ENCODE results near the gene AP1S1.
"Not testable (repeated sequence)": the region's sequence is repeated elsewhere in the genome, so short reads cannot be mapped to it uniquely, and the experiment has no call there.

AP1S1 gene

DNA sequence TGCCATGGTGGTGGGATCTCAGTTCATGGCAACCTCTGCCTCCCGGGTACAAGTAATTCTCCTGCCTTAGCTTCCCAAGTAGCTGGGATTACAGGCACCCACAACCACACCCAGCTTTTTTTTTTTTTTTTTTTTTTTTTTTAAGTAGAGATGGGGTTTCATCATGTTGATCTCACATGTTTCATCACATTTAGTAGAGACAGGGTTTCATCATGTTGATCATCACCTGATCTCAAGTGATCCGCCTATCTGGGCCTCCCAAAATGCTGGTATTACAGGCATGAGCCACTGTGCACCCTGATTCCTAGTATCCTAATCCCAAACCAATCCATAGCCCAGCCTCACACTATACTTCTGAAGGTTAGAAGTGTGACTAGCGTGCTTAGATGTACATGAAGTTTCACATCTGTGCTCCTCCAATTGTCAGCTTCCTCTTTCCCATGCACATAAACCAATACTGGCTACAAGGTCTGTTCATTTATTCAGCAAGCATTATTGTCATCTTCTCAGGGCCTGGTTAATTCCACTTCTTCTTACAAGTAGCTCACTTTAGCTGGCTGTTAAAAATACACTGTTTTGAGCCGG, 32.7 kb downstream of the AP1S1 start:
- no peak for TF ChIP-seq JUND (IDR thresholded peaks at IDR 0.05; ENCODE audit: low read depth)
- in situ Hi-C loops (cut with HindIII; ENCODE audit: low pct_unique_long_range_greater_than_20kb, low sequenced_read_pairs) = no loop called here

DNA sequence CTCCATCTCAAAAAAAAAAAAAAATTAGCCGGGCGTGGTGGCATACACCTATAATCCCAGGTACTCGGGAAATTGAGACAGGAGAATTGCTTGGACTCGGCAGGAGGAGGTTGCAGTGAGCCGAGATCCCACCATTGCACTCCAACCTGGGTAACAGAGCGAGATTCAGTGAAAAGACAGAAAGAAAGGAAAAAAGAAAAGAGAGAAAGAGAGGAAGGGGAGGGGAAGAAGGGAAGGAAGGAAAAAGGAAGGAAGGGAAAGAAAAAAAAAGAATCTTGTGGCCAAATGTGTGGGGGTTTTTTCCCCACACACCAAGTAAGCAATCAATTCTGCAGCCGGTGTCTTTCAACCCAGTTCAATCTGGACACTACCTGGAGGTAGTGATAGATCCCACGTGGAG, 34.8 kb downstream of the AP1S1 start:
- TF ChIP-seq JUND (IDR thresholded peaks at IDR 0.05; ENCODE audit: low read depth) = no peak
- in situ Hi-C loops (cut with HindIII; ENCODE audit: low pct_unique_long_range_greater_than_20kb, low sequenced_read_pairs) = no loop called here
- no peak for DNase-seq (ENCODE audit: low read depth in 1 of 2, low spot score in 1 of 2)

More for the DNA sequence above, 32.7 kb downstream of the AP1S1 start:
- no peak for DNase-seq (ENCODE audit: low read depth in 1 of 2, low spot score in 1 of 2)

DNA sequence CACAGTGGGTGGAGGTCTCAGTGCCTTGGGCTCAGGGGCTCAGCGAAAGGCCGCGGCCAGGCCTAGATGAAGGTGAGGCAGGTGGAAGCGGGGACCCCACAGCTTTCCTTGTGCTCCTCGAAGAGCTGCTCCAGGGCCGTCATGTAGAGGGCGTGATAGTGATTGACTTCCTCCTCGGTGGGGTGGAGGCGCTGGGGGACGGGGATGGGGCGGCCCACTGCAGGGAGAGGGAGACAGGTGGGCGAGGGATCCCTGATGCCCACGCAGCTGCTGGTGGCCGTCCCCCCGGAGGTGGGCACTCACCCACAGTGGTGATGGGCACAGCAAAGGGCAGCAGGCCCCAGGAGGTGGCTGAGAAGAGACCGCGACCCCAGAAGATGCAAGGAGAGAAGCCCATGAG, 41.6 kb downstream of the AP1S1 start:
- TF ChIP-seq JUND (IDR thresholded peaks at IDR 0.05; ENCODE audit: low read depth) = no peak
- in situ Hi-C loops (cut with HindIII; ENCODE audit: low pct_unique_long_range_greater_than_20kb, low sequenced_read_pairs) = no loop called here
- no peak for DNase-seq (ENCODE audit: low read depth in 1 of 2, low spot score in 1 of 2)

DNA sequence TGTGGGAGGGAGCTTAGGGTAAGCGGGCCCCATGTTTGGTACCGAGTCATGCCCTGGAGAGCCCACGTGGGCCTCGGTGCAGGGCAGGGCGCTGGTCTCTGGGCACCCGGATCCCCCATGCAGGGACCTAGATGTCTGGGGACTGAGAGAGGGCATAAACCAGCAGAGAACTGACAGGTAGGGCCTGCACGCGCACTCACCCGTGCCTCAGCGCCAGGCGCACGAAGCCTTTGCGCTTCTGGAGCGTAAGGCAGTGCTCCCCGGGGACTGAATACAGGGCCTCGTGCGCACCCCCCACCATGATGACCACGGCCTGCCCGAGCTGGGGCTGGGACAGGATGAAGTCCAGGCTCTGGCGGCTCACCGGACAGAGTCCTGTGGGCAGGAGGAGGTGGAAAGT, 43.7 kb downstream of the AP1S1 start:
- TF ChIP-seq JUND (IDR thresholded peaks at IDR 0.05; ENCODE audit: low read depth) = no peak
- in situ Hi-C loops (cut with HindIII; ENCODE audit: low pct_unique_long_range_greater_than_20kb, low sequenced_read_pairs) = no loop called here
- no peak for DNase-seq (ENCODE audit: low read depth in 1 of 2, low spot score in 1 of 2)

DNA sequence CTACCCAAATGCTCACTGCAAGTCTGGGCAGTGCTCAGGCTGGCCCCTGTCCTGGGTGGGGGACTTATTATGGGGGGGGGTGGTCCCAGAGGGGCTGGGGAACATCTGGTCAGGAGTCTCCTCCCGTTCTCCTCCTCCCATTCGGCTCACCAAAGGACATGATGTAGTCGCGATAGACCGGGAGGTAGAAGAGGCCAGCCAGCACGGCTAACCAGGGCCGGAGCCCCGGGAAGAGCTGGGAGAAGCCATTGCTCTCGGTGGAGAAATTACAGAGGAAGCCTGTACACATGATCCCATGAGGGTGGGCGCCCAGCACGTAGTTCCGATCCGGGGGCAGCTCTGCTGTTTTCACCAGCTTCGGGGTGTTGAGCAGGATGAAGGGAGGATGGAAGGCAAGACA, 44.2 kb downstream of the AP1S1 start:
- no peak for TF ChIP-seq JUND (IDR thresholded peaks at IDR 0.05; ENCODE audit: low read depth)
- in situ Hi-C loops (cut with HindIII; ENCODE audit: low pct_unique_long_range_greater_than_20kb, low sequenced_read_pairs) = no loop called here

DNA sequence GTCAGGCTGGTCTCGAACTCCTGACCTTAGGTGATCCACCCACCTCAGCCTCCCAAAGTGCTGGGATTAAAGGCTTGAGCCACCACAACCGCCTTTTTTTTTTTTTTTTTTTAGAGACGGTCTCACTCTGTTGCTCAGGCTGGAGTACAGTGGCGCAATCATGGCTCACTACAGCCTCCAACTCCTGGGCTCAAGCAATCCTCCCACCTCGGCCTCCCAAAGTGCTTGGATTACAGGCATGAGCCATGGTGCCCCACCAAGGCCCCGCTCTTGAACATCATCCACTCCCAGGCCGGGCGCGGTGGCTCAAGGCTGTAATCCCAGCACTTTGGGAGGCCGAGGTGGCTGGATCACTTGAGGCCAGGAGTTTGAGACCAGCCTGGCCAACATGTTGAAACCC, 45.2 kb downstream of the AP1S1 start:
- in situ Hi-C loops (cut with HindIII; ENCODE audit: low pct_unique_long_range_greater_than_20kb, low sequenced_read_pairs); DNase-seq (ENCODE audit: low read depth in 1 of 2, low spot score in 1 of 2): not testable (repeated sequence)

More for the DNA sequence above, 44.2 kb downstream of the AP1S1 start:
- DNase-seq (ENCODE audit: low read depth in 1 of 2, low spot score in 1 of 2) = no peak

DNA sequence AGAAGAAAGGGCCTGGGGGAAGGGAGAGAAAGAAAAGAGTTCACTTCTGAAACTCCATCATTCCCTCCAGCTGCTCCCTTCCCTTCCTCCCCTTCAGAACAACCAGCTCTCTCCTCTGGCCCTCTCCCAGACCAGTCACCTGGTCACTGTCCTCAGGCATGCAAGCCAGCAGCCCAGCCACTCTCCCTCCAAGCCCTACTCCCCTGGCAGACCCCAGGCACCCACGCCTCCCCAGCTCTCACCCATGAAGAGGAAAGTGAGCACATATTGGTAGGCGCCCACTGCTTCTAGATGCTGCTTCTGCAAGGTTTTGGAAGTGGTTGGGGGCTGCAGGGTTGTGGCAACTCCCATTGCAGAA, 46.2 kb downstream of the AP1S1 start:
- in situ Hi-C loops (cut with HindIII; ENCODE audit: low pct_unique_long_range_greater_than_20kb, low sequenced_read_pairs) = no loop called here
- no peak for TF ChIP-seq JUND (IDR thresholded peaks at IDR 0.05; ENCODE audit: low read depth)
- DNase-seq (ENCODE audit: low read depth in 1 of 2, low spot score in 1 of 2) = no peak

DNA sequence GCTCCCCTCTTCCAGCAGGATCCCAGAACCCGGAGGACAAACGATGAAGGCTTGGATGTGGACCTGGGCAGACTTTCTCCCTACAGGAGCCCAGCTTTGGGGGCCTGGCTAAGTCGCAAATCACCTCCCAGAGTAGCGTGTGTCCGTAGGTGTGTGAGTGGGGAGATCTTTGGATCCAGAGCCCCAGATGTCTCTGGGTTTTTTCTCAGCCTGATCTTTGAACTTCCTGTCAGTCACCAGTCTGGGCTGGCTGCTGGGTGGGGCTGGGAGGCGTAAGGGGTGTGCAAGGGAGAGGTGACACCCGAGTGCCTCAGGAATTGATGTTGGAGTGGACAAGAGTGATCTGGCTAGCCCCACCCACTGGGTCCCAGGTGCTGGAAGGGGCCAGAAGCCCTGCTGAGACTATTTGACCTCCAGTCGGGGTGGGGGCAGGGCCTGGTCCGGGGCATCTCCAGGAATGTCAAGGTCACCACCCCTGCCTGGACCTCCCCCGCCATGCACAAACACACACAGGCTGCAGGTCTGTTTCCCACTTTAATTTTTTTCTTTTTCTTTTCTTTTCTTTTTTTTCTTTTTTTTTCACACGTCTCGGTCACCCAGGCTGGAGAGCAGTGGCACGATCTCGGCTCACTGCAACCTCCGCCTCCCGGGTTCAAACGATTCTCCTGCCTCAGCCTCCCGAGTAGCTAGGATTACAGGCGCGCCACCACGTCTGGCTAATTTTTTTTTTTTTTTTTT, 46.8 kb downstream of the AP1S1 start, which contains the start of gene MOGAT3:
TSS of gene MOGAT3 (minus strand) at position 175 of the 738 bp plus-strand sequence. CDS start 182 bp downstream, outside the sequence.
- in situ Hi-C loops (cut with HindIII; ENCODE audit: low pct_unique_long_range_greater_than_20kb, low sequenced_read_pairs) = no loop called here
- TF ChIP-seq JUND (IDR thresholded peaks at IDR 0.05; ENCODE audit: low read depth) = no peak
- no peak for DNase-seq (ENCODE audit: low read depth in 1 of 2, low spot score in 1 of 2)

DNA sequence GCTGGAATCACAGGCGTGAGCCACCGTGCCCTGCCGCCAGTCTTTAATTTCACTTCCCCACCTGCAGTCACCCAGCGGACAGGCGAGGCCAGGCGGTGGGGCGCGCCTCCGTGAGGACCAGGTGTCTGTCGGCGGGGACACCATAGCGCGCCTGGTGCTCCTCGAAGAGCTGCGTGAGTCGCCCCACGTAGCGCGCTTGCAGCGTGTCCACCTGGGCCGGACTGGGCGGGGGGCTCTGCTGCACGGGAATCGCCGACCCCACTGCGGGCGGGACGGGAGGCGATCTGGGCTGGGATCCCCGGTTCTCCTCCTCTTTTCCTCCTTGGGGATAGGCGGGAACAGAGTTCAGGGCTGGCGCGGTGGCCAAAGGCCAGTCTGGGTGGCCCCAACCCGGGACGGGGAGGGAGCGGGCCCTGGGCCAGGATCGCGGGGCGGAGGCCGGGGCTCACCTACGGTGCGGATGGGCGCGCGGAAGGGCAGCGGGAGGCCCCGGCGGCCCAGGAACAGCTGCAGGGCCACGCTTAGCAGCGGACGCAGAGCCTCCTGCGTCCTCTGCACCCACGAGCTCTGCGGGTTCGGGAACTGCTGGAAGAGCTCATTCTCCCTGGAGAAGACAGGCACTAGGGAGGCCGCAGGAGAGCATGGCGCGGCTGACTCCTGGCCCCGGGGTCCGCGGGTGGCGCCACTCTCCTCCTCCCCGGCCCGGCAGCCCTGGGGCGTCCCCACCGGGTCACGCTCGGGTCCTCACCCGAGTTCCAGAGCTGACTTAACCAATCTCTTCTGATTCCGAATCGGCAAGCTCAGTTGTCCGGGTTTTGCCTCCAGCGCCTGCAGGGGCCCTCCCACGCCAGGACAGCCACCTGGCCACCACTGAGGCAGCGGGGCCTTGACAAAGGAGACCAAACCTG, 47.7 kb downstream of the AP1S1 start:
- in situ Hi-C loops (cut with HindIII; ENCODE audit: low pct_unique_long_range_greater_than_20kb, low sequenced_read_pairs) = no loop called here
- no peak for TF ChIP-seq JUND (IDR thresholded peaks at IDR 0.05; ENCODE audit: low read depth)
- no peak for DNase-seq (ENCODE audit: low read depth in 1 of 2, low spot score in 1 of 2)

DNA sequence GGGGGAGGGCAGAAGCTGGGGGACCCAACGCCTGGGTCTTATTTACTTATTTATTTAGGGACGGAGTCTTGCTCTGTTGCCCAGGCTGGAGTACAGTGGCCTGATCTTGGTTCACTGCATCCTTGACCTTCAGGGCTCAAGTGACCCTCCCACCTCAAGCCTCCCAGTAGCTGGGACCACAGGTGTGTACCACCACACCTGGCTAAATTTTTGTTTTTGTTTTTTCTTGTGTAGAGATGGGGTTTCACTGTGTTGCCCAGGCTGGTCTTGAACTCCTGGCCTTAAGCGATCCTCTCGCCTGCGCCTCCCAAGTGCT, 48.3 kb downstream of the AP1S1 start:
- DNase-seq (ENCODE audit: low read depth in 1 of 2, low spot score in 1 of 2) = no peak
- TF ChIP-seq JUND (IDR thresholded peaks at IDR 0.05; ENCODE audit: low read depth) = no peak
- in situ Hi-C loops (cut with HindIII; ENCODE audit: low pct_unique_long_range_greater_than_20kb, low sequenced_read_pairs) = no loop called here

DNA sequence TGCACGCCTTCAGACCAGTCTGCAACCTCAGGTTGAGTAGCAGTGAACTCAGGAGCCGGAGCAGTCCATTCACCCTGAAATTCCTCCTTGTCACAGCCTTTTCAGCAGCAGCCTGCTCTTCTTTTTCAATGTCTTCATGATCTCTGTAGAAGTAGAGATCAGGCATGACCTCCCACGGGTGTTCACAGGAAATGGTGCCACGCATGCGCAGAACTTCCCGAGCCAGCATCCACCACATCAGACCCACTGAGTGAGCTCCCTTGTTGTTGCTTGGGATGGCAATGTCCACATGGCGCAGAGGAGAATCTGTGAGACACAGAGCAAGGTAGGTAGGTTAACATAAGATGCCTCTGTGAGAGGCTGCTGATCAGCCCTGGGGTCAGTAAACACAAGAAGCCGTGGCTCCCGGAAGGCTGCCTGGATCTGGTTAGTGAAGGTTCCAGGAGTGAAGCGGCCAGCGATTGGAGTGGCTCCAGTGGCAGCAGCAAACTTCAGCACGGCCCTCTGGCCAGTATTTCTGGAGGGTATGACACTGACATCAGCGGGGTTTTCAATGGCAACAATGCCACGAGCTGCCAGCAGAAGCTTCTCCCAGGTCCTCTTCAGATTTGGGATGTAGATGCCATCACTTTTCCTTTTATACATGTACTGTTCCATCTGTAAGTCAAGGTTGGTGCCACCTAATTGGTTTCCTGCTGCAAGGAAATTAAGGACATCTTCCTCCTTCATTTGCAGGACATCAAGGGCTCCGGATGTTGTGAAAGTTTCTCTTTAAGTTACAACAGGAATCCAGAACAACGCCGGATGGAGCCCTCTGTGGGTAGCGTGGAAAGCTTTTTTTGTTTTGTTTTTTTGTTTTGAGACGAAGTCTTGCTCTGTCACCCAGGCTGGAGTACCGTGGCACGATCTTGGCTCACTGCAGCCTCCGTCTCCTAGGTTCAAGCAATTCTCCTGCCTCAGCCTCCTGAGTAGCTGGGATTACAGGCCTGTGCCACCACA, 49.8 kb downstream of the AP1S1 start:
- DNase-seq (ENCODE audit: low read depth in 1 of 2, low spot score in 1 of 2); in situ Hi-C loops (cut with HindIII; ENCODE audit: low pct_unique_long_range_greater_than_20kb, low sequenced_read_pairs): not testable (repeated sequence)
